Pulmonary artery endothelial cell (primary cell): ENCODE results near the gene PRPF6. TPM values are rescaled to one million over a fixed set of nuclear protein-coding genes. Genes with fewer than 3 reads are reported as not detected.

ENCODE experiments used
- DNase-seq: peaks from one replicate; pipeline ENCODE4 v3.0.0-alpha.2; 2011; ENCODE audit warnings: low read depth, low spot score
- total RNA-seq: library from RNA; depleted of rRNA; stranded (reverse); fragments of >200 nt; gene quantifications from 2 replicates; pipeline ENCODE4 v1.2.3, GENCODE V29; 2014

PRPF6 gene
- total RNA-seq, 1 donor from 2014 or later, result 71.7 TPM

DNA sequence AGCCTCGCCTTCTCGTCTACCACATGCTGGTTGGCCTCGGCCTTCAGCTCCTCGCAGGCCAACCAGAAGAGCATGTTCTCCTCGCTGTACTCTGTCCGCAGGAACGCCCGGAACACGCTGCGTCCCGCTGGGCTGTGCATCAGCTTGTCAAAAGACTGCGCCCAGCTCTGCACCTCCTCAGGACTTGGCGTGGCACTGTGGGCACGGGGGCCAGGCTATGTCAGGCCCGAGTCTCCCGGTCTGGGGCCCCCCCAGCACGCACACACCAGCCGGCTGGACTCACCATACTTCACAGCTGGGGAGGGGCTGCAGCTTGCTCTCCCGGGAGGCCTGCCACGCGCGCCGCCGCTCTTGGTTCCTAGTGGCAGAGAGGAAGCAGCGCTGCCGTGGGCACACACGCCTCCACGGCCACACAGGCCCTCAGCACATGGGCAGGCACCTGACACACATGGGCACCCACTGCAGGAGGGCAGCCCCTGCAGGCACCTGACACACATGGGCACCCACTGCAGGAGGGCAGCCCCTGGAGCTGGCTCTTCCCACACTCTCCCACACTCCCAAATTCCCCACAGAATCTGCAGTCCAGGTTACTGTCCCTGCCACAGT, 93.4 kb downstream of the PRPF6 start:
- DNase-seq, result no peak

- DNase-seq, result no peak
Measured at GRCh38 chr20:64074963-64075362, 94.0 kb downstream of the PRPF6 start.

DNA sequence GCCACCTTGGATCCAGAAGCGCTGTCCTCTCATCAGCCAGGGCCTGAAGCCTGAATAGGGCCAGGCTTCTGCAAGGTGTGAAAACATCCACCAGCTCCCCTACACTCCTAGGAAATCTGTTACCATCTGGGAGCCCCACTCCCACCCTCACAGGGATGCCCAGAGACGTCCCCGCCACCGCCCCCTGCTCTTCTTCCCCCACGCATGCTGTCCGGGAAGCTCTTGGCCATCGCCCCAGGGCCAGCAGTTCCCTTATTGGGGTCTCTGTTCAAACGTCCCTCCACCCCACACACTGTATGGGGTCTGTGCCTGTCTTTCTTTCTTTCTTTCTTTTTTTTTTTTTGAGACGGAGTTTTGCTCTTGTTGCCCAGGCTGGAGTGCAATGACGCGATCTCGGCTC, 94.6 kb downstream of the PRPF6 start:
- no peak for DNase-seq

DNA sequence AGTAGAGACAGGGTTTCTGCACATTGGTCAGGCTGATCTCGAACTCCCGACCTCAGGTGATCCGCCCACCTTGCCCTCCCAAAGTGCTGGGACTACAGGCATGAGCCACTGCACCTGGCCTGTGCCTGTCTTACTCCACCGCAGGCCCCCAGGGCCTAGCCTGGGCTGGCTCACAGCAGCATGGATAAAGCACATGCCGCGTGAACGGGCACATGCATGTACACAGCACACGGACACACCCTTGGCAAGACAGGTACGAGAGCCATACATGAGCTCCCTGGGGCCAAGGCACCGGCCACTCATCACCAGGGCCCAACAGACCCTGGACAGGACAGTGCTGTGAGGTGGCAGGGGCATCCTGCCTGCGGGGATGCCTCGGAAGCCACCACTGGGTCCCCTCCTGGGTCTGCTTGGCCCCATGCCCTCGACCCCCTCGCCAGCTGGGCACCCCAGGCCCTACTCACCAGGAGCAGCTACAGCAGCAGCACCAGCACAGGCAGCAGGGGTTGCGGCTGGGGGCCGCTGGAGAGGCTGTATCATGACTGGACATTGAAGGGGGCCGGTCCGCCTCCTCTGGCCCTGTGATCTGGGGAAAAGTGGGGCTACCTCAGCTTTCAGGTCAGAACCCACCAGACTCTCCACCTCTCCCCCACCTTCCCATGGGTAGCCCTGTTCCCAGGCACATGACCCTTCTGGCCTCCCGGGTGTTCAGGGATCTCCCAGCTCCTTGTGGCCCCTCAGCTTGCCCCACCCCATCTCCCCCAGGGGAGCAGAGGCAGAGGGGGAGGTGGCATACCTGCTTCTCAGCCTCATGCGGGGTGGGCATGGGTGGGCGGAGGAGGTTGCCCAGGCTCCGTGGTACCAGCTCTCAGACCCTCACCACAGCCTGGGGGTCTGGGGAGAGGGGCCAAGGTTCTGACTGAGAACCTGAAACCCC, 95.4 kb downstream of the PRPF6 start:
- no peak for DNase-seq

GRCh38 chr20:64077094-64077493, 96.2 kb downstream of the PRPF6 start:
- DNase-seq, result no peak

DNA sequence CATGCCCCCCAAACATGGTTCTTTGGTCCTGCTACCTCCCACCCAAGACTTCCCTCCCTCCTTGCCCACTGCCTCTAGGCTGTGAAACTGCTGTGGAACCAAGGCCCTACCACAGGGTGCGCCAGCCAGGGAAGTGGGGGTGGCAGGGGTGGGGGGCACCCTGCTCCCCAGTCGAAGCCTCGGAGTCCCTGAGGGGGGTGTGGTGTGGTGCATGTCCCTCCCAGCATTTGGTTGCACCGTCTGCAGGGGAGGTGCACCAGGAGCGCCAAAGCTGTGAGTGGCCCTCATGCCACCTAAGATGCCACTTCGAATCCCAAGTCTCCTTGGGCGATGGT, 96.6 kb downstream of the PRPF6 start:
- no peak for DNase-seq

DNA sequence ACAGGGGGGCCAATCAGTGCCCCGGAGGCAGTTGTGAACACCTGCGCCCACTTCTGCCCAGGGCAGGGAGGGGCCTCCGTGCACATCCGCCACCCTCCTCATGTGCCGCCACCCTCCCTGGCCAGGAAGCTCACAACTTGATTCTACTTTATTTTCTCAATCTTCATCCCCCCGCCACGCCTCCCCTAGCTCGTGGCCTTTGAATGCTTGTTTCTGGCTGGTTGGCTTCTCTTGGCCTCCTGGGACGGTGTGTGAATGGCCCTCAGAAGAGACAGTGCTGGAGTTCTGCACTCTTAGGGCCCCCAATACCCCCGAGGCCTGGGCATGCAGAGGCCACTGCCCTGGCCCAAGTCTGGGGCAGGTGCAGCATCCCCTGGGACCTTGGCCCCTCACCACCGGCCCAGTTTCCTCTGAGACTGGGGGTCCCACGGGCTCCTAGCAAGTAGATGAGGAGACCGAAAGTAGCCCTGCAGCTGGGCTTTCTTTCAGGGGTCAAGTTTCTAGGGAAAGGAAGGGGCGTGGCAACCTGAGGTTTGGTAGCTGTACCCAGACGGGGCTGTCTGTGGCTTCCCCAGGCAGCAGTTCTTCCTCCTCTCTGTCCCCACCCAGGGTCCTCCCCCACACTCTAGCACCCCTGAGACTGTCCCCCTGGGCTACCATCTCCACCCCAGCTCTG, 97.1 kb downstream of the PRPF6 start:
- no peak for DNase-seq

- DNase-seq, result no peak
Measured at GRCh38 chr20:64078934-64079272, 98.0 kb downstream of the PRPF6 start.

GRCh38 chr20:64079273-64080012, 98.5 kb downstream of the PRPF6 start, which contains the start of gene RGS19:
Gene RGS19, minus strand, starts transcription at chr20:64079518. Its CDS starts 2,632 bp downstream, at chr20:64076886.
- DNase-seq, result no peak

DNA sequence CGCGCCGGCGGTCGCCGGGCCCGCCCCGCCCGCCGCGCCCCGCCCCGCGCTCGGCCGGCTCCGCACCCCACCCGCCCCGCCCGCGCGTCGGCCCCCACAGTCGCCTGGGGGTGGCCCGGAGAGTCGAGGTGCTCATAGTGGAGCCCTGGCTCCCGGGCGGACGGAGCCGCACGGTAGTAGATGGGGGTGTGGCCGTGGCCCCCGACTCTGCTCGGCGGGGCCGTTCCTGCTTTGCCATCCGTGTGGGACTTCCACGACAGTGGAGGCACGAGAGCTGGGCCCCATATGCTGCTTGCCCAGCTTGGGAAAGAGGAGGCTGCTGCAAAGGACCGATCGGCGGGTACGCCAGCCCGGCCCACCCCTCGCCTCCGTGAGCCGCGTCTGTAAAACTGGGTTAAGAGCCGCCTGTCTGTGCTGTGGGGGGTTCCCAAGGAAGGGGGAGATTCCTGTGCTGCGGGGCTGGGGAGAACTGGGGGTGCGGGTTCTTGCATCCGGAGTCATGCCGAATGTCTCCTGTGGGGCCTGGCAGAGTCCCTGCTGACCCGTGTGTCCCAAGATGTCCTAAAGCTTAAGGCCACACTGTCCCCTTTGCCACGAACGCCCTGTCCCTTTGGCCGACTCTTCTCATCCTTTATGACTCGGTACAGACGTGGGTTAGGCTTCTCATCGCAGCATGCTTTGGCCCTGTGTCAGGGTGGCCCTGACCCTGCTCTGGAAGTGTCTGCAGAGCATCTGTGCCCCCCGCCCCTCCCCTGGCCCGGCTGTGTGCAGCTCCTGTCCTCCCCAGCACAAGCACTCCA, 99.3 kb downstream of the PRPF6 start, which contains the start of gene OPRL1:
Gene OPRL1, plus strand, starts transcription at position 70 of the 800 bp plus-strand sequence. CDS start 12,639 bp downstream, outside the sequence.
- no peak for DNase-seq

DNA sequence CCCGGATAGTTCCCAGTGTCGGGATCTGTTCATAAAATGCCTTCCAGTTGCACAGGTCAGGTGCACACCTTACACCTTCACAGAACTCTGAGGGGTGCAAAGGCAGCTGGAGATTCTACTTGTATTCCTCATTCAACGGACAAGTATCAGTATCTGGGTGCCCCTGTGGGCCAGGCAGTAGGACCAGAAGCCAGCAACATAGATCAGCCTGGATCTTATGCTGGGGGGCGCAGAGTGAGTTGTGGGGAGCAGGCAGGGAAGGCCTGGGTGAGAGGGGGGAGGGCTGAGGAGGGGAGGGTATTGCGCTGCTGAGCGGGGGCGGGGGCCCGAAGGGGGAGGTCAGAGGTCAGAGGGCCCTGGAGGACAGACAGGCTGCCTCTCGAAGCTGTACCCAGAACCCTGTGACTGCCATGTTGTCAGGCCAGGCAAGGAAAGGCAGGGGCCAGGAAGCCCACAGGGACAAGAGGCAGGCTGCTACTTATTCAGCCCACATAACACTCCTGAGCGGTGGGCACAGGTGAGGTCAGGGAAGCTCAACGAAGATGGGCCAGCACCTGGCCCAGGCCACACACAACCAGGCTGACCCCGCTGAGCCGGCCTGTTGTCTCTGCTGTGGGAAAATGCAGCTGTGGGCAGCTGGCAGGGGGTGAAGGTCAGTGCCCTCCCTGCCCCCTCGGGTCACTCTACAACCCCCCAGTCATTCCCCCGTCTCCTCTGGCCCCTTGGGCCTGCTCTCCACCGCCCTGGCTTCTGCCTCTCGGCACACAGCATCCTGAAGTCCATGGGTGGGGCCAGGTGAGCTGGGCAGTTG, 100.1 kb downstream of the PRPF6 start:
- no peak for DNase-seq

DNA sequence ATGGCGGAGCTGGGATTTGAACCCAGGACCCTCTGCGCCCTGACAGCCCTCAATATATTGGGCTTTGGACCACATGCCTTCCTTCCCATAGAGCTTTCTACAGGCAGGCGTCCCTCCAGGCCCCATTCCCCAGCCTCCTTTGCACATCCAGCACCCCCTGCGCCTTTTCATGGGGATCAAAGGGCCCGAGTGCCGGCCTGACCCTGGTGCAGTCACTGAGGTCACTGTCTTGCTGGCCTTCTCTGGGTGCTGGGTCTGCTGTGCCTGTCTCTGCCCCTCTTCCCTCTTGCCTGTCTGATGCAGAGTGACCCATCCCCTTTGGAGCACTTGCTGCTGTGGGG, 100.7 kb downstream of the PRPF6 start:
- DNase-seq, result no peak

GRCh38 chr20:64082126-64082731, 101.3 kb downstream of the PRPF6 start:
- no peak for DNase-seq

Other genes with a start within 250 kb of the PRPF6 start
- 1.6 and 2.8 TPM in 2 replicates for gene LIME1, start 244.5 kb upstream of the PRPF6 start, total RNA-seq
- gene SLC2A4RG, start 241.4 kb upstream of the PRPF6 start, total RNA-seq, result 14.1 and 14.5 TPM in 2 replicates
- gene ZBTB46, start 149.9 kb upstream of the PRPF6 start, total RNA-seq, result 7.2 and 13.0 TPM in 2 replicates
- not detected in 2 replicates for gene ABHD16B, start 119.6 kb upstream of the PRPF6 start, total RNA-seq
- 139 and 153 TPM in 2 replicates for gene TPD52L2, start 115.9 kb upstream of the PRPF6 start, total RNA-seq
- gene DNAJC5, start 86.0 kb upstream of the PRPF6 start, total RNA-seq, result 106 and 113 TPM in 2 replicates
- 28.9 and 30.4 TPM in 2 replicates for gene UCKL1, start 24.7 kb upstream of the PRPF6 start, total RNA-seq
- 11.7 and 13.1 TPM in 2 replicates for gene ZNF512B, start 11.2 kb upstream of the PRPF6 start, total RNA-seq
- 1.5 and 2.5 TPM in 2 replicates for gene SAMD10, start 1.5 kb upstream of the PRPF6 start, total RNA-seq
- gene C20orf204, start 55.0 kb downstream of the PRPF6 start, total RNA-seq, result 1.7 and 1.9 TPM in 2 replicates
- 11.1 and 27.3 TPM in 2 replicates for gene SOX18, start 68.5 kb downstream of the PRPF6 start, total RNA-seq
- 18.0 and 27.8 TPM in 2 replicates for gene TCEA2, start 82.1 kb downstream of the PRPF6 start, total RNA-seq
- 19.1 and 22.2 TPM in 2 replicates for gene RGS19, start 98.4 kb downstream of the PRPF6 start, total RNA-seq
- 2.0 and 2.6 TPM in 2 replicates for gene OPRL1, start 99.0 kb downstream of the PRPF6 start, total RNA-seq
- gene LKAAEAR1, start 103.3 kb downstream of the PRPF6 start, total RNA-seq, result not detected in 2 replicates
- gene NPBWR2, start 126.4 kb downstream of the PRPF6 start, total RNA-seq, result not detected in 2 replicates
- not detected in 2 replicates for gene MYT1, start 183.3 kb downstream of the PRPF6 start, total RNA-seq